HG03039 (cell line): ENCODE data around the gene PRKCA.

Experiments used
- ATAC-seq: cut with Tn5 transposase; IDR thresholded peaks from one replicate; pipeline ENCODE4 v1.9.1; 2021; ENCODE audit warnings: mild to moderate bottlenecking, moderate library complexity; ENCODE audit not compliant: unreplicated experiment

Gene PRKCA

GRCh38 chr17:66811683-66812054 lies 509.3 kb downstream of the PRKCA start:
- no peak for ATAC-seq

GRCh38 chr17:66812571-66812970 lies 510.2 kb downstream of the PRKCA start:
- ATAC-seq: no peak

DNA sequence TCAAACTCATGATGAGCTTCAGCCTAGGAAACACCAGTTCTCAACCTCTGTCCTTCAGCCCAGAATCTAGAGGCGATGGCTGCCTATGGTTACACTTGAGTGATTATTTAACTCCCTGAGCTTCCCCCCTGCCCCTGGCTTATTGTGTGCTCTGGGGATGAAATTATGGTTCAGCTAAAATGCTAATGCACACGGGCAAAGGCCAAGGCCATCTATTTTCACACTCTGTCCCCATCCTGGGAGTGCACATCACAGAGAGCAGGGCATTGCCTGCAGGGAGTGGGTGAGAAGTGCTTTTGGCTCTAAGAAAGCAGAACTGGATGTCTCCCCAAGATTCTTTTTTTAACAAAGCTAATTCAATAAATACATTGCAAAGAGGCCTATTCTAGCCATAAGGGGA lies 510.9 kb downstream of the PRKCA start:
- no peak for ATAC-seq

GRCh38 chr17:66814026-66814425 lies 511.6 kb downstream of the PRKCA start:
- ATAC-seq: no peak

DNA sequence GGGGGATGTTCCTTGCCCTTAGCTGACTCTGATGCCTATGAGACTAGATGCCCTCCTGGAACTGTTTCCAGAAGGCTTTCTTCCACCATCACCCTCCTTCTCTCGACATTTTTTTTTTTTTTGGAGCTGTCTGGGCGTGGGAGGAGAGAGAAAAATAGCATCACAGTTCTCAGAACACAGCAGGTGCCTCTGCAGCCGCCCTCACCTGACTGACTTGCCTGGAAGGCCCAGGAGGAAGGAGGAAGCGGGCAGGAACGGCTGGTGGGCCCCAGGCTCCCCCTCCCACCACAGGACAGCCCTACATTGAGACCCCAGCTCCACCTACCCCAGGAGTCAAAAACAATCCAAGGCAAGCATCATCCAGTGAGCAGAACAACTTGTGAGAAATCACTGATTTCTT lies 512.2 kb downstream of the PRKCA start:
- ATAC-seq: no peak

DNA sequence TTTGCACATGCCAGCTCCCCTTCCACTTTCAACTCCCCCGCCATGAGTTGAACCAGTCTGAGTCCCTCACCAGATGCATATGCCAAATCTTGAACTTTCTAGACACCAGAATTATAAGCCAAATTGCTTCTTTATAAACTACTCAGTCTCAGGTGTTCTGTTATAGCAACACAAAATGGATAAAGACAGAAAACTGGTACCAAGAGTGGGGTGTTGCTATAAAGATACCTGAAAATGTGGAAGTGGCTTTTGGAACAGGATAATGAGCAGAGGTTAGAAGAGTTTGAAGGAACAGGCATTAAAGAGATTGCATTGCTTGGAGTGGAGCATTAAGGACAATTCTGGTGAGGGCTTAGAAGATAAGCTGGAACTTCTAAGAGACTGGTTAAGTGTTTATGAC lies 515.3 kb downstream of the PRKCA start:
- ATAC-seq: no peak

DNA sequence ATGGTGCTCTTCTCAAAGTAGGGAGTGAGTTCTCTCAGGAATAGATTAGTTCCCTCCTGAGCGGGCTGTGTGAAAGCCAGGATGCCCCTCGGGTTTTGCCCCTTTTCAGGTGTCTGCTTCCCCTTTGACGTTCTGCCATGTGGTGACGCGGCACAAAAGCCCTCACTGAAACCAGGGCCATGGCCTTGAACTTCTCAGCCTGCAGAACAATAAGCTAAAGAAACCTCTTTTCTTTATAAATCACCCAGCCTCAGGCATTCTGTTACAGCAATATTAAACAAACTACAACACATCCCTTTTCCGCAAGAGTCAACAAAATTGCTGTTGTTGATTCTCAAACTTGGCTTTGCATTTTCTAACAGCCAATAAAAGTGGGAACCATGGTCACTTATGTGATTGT lies 517.1 kb downstream of the PRKCA start:
- no peak for ATAC-seq

GRCh38 chr17:66822009-66822408 lies 519.6 kb downstream of the PRKCA start:
- ATAC-seq: no peak

GRCh38 chr17:66826856-66827255 lies 524.4 kb downstream of the PRKCA start:
- no peak for ATAC-seq

GRCh38 chr17:66829386-66829864 lies 527.0 kb downstream of the PRKCA start:
- no peak for ATAC-seq

DNA sequence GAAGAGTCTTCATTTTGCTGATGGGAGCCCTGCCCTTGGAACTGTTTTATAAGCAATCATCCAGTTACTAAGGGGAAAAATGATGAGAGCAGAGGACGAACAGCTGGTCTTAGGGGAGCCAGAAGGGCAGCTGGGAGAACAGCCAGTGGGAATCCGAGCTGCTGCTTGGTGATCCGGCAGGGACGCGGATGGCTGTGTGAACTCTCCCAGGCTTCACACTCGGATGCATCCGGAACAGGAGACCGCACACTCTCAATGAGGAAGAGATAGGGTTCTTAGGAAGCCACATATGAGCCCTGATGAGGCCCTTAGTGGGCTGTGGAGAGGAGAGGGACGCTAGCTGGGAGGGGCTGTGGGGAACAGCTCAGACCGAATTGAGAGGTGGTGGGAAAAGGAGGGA lies 527.5 kb downstream of the PRKCA start:
- no peak for ATAC-seq

DNA sequence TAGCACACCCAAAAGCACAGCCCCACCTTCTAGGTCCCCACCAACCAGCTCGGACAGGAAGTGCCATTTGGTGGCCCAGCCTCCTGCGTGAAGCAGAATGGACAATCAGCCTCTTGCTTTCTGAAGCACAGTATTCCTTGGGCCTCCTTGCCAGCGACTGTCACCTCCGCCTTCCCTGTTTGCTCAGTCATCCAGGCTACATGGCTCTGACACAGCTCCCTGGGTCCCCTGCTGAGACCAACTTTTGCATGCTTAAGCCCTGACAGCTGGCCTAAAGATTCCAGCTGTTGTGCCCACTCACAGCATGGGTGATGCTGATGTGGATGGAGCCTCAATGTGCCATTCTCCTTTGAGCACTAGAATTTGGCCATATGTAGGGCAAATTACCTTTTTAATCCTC lies 528.0 kb downstream of the PRKCA start:
- ATAC-seq: no peak

DNA sequence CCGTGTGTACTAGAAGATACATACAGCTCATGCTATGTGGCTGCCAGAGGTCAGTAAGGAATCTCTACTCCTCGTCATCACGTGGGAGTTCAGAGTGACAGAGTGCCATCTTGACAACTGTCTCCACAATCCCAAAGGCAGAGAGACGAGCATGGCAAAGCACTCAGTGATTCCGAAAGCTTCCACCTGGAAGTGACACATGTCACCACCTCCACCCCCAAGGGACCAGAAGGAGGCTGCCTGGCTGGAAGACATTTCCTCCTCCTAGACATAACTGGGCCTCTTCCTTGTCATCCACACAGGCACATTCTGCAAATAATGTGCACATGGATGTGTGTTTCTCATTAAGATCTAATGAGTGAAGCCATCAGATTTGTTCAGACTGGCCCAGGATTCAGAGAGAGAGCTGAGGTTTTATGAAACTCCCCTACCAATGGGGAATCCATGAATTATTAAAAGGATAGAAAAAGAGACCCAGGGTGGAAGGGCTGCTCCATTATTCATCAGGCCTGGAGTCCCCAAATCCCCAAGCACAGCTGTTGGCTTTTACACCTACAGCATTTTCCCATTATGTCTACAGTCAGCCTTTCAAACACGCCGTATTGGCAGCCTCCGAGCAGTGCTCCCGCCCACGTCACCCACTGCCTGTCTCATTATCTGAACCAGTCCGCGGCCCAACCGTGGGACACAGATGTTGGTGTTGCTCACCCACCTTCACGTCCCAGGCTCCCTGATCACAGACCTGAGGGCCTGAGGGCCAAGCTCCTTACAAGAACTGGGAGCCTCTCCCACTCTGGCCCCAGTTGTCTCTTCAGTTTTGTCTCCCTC lies 529.2 kb downstream of the PRKCA start:
- no peak for ATAC-seq

DNA sequence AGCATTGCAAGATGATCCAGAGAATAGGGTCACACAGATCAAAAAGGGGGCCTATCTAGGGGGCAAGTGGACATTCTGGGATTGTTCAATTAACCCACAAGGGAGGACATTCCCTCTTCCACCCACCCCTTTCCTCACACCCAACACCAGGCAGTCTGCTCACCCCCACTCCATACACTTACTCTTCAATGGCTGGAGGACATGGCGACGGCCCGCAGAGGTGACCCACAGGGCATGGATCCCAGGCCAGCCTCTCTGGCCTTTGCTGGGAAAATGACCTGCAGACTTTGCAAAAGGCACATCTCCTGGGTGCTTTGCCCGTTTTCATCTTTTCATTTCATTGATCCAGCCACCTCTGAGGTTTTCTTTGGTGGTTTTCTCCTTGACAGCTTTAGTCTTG lies 530.8 kb downstream of the PRKCA start:
- no peak for ATAC-seq

GRCh38 chr17:66834426-66834918 lies 532.1 kb downstream of the PRKCA start:
- ATAC-seq: no peak

GRCh38 chr17:66834919-66835454 lies 532.6 kb downstream of the PRKCA start, which contains the start of gene CACNG5:
Gene CACNG5, plus strand, starts transcription at chr17:66835117. Its CDS starts 42,216 bp downstream, at chr17:66877333.
- no peak for ATAC-seq

GRCh38 chr17:66835476-66835875 lies 533.1 kb downstream of the PRKCA start:
- no peak for ATAC-seq

- ATAC-seq: no peak
These were observed 533.9 kb downstream of the PRKCA start for GRCh38 chr17:66836063-66837005.

GRCh38 chr17:66837226-66837625 lies 534.8 kb downstream of the PRKCA start:
- no peak for ATAC-seq

DNA sequence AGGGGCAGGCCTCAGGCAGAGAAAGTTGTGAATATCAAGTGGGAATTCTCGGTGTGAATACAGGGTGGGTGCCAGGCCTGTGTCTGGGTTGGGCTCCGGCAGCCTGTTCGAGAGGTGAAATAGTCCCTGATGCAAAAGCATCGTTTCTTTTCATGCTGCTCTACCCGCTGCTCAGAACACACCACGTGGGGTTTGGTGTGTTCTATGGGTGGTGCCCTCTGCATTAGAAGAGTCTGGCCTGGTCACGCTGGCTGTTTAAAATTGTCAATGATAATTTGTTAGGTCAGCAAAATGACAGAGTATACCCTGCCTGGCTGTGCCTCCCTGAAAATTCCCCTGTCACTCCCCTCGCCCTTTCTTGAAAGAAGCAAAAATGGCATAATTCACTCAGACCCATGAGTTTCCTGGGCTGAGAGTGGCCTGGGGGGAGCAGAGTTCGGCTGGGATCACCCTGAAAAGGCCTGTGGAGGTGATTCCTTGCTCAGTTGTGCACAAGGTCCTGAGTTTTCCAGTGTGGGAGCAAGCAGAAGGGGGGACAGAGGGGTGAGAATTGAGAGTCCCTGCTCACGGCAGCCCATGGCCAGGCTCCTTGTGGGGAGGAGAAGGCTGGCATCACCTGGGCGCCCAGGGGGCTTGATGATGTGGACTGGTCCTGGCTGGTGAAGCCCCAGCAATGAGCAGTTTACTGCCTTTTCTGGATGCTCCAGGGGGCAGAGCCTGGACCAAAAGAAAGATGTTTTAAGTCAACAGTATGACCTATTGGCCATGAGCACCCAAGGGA lies 535.7 kb downstream of the PRKCA start:
- no peak for ATAC-seq
